ENCODE data around the gene UBA52.
"Not testable (repeated sequence)": the region's sequence is repeated elsewhere in the genome, so short reads cannot be mapped to it uniquely, and the experiment has no call there.

UBA52 gene

DNA sequence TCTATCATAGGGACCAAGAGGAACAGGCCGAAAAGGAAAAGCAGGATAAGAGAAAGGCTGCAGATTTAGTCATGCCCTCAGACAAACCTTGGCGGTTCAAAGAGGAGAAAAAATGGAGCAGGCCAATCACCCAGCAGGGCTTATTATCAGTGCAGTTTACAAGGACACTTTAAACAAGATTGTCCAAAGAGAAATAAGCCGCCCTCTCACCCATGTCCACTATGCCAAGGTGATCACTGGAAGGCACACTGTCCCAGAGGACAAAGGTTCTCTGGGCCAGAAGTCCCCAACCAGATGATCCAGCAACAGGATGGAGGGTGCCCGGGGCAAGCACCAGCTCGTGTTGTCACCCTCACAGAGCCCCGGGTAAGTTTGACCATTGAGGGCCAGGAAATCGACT, 8.7 kb downstream of the UBA52 start:
- Mint-ChIP-seq H3K4me3 (no peak overlapping the region), H3K9me3 (no peaks in the 10 kb centered on the region), H3K27me3 (no peaks in the 10 kb centered on the region), H3K4me1 (peaks cover 18% of the 10 kb centered on the region), H3K27ac (no peak overlapping the region)
- DNase-seq (no peak), ATAC-seq (no peak)

DNA sequence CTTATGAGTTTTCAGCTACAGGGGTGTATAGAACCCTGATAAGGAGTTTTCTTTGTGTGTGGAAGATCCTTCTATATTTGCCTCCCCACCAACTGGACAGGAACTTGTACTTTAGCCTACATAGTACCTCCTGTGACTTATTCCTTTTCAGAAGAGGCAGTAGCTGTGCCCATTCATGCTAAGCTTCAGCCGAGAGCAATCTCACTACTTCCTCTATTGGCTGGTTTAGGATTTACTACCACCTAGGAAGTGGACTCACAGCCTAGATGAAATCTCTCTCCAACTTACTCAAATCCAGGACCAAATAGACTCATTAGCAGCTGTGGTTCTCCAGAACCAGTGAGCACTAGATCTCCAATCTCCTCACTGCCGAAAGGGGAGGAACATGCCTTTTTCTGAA, 14.6 kb downstream of the UBA52 start:
- H3K4me1 Mint-ChIP-seq = peaks cover 48% of the 10 kb centered on the region
- DNase-seq (no peak), ATAC-seq (no peak)
- no peaks in the 10 kb centered on the region for H3K9me3 Mint-ChIP-seq
- no peaks in the 10 kb centered on the region for H3K27me3 Mint-ChIP-seq
- H3K4me3 Mint-ChIP-seq = no peak overlapping the region
- no peak overlapping the region for H3K27ac Mint-ChIP-seq

DNA sequence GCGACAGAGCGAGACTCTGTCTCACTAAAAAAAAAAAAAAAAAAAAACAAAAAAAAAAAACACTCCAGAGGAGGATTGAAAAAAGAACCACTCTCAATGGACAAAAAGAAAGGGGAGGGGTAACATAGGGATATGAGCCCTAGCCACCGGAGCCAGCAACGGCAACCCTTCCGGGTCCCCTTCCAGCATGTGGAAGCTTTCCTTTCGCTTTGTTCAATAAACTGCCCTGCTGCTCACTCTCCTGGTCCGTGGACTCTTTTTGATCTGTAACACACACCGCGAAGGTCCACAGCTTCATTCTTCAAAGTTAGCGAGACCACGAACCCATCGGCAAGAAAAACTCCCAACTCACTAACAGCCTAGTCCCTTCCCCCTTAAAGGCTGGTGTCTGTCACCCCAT, 15.9 kb downstream of the UBA52 start:
- DNase-seq (no peak), ATAC-seq (no peak)
- Mint-ChIP-seq H3K9me3 (no peaks in the 10 kb centered on the region), H3K4me3 (peak overlapping the region; percentile 91 to 95), H3K27ac (no peak overlapping the region), H3K27me3 (no peaks in the 10 kb centered on the region), H3K4me1 (peaks cover 53% of the 10 kb centered on the region)

DNA sequence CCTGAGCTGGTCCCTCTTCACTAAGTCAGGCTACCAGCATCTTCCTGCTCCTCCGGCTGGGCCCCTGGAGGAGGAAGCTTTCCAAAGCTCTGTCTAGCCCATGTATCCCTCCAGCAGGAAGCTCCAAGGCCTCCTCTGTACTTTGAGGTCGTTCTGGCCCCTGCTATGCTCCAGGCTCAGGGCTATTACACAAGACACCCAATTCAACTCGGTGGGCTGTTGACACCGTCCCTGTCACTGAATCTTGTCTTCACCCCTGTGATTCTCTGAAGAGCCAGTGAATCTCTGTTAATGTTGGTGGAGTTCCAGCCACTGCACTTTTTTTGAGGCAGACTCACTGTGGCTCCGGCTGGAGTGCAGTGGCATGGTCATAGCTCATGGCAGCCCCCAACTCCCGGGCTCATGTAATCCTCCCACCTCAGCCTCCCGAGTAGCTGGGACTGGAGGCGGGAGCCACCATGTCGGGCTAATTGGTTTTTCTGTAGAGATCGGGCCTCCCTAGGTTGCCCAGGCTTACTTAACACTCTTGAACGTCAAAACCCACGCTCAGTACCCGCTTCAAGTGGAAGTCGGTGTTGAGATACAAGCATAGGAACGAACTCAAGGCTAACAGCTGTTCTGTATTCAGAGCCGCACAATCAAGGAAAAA, 16.4 kb downstream of the UBA52 start:
- no peaks in the 10 kb centered on the region for H3K27me3 Mint-ChIP-seq
- no peaks in the 10 kb centered on the region for H3K9me3 Mint-ChIP-seq
- peak overlapping the region; percentile 91 to 95 for H3K4me3 Mint-ChIP-seq
- peak; percentile 27 for ATAC-seq
- no peak for DNase-seq
- peaks cover 54% of the 10 kb centered on the region for H3K4me1 Mint-ChIP-seq
- peak overlapping the region; percentile 79 to 94 for H3K27ac Mint-ChIP-seq

DNA sequence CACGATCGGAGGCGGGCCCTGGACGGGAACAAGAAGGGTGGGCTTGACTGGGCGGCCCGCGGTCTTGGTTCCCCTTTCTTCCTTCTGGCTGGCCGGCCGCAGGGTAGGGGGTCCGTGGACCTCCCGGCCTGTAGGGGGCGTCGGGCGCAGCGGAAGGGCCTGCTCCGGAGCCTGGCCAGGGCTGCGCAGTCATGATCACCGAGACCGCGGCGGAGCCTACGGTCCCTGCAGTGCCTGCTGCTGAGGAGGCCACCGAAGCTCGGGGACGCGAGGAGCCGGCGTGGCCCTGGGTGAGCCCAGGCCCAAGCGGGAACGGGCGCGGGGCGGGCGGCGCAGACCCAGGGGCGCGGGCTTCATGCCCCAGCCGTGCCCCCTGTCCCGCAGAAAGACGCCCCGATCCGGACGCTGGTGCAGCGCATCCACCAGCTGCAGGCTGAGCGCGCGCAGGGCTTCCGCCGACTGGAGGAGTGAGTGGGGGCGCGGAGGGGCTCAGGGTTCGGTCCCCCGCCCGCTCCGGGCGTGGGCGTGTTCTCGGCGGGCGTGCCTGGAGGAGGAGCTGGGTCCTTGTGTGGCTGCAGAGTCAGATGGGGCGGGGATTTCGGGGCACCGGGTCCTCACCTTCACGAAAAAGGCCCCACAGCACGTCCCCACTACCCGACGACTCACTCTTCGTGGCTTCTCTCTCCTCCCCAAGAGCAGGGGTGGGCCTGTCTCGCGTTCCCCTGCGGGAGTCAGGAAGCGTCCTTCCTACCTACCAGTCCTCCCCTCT, 17.1 kb downstream of the UBA52 start, which contains the start of gene REX1BD:
TSS of gene REX1BD (plus strand) at position 188 of the 769 bp plus-strand sequence. CDS start at position 192, 4 bp downstream.
- no peaks in the 10 kb centered on the region for H3K9me3 Mint-ChIP-seq
- peak within 1 kb of the TSS; percentile 90 to 98 for H3K27ac Mint-ChIP-seq
- peak within 1 kb of the TSS; percentile 91 to 95 for H3K4me3 Mint-ChIP-seq
- DNase-seq (peak; percentile 89 to 91), ATAC-seq (peak; percentile 86)
- H3K27me3 Mint-ChIP-seq = no peaks in the 10 kb centered on the region
- H3K4me1 Mint-ChIP-seq = peaks cover 61% of the 10 kb centered on the region

DNA sequence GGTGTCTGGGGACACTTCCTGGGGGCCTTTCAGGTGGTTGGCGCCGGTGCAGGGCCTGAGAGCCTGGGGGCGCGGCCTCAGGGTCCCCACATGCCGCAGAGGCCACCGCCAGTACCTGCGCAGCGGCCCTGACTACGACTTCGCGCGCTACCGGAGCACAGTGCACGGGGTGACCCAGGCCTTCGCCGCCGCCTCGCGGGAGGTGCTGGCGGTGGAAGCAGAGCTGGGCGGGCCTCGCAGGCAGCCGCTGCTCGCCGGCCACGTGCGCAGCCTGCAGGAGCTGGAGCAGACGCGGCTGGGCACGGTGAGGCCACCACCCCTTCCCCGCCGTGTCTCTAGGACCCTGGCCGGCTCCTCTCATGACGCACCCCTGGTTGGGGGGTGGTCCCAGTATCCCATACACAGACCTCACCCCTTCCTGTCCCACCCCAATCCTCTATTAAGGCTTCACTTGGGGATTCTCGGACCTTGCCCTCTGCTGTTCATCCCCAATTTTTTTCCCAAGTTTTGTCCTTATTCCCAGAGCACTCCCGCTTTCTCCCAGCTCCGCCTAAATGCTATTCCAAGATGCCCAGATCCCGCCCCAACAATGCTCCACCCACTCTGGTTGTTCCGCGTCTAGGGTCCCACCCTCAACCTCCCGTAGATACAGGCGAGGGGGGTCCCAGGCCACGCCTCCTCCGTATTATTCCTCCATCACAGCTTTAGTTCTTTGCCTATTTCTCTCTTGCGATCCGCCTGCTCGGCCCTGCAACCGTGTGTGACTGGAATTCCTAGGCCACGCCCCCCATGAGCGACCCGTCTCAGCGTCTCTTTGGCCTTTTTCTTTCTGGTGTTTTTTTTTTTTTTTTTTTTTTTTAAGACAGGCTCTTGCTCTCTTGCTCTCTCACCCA, 18.0 kb downstream of the UBA52 start:
- Mint-ChIP-seq H3K4me1 (peaks cover 69% of the 10 kb centered on the region), H3K27ac (peak overlapping the region; percentile 90 to 98), H3K9me3 (no peaks in the 10 kb centered on the region), H3K4me3 (peak overlapping the region; percentile 91 to 95), H3K27me3 (peaks cover 3% of the 10 kb centered on the region)
- ATAC-seq (peak; percentile 79), DNase-seq (peak; percentile 84 to 86)

DNA sequence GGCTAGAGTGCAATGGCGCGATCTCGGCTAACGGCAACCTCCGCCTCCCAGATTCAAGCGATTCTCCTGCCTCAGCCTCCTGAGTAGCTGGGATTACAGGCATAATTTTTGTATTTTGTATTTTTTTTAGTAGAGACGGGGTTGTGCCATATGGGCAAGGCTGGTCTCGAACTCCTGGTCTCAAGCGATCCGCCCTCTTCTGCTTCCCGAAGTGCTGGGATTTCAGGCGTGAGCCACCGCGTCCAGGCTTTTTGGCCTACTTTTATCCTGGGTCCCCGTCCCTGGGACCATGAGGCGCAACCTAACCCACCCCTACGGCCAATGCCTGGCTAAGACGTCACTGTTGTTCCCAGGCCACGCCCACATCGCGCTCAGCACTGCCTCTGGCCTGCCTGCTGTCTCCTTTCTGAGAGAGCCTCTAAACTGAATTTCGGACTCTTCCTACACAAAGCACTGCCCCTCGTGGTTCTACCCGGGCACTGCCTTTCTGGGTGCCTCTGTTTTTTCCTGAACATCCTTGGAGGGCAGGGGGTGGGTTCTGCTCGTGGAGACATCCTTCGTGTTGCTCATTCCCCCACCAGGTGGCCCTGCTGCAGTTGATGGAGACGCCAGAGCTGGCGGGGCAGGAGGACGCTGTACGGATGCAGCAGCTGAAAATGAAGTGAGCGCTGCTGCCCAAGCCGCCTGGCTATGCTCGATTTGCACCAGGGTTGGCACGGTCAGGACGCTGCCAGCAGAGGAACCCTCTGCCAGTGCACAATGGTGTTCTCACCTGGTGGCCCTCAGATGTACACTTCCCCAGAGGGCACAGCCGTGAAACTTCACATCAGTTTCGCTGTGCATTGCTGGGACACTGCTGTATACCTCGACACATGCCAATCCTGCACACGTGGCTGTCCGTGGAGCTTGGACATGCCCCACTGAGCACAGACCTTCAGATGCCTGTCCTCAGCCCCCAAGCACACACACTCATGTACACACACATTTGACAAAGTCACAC, 18.9 kb downstream of the UBA52 start:
- DNase-seq (peak in 1 of 2 donors; percentile 38), ATAC-seq (no peak)
- Mint-ChIP-seq H3K4me3 (peak overlapping the region; percentile 91 to 95), H3K27me3 (peaks cover 12% of the 10 kb centered on the region), H3K9me3 (no peaks in the 10 kb centered on the region), H3K27ac (peak overlapping the region in 1 of 2 donors; percentile 53), H3K4me1 (peaks cover 73% of the 10 kb centered on the region)

DNA sequence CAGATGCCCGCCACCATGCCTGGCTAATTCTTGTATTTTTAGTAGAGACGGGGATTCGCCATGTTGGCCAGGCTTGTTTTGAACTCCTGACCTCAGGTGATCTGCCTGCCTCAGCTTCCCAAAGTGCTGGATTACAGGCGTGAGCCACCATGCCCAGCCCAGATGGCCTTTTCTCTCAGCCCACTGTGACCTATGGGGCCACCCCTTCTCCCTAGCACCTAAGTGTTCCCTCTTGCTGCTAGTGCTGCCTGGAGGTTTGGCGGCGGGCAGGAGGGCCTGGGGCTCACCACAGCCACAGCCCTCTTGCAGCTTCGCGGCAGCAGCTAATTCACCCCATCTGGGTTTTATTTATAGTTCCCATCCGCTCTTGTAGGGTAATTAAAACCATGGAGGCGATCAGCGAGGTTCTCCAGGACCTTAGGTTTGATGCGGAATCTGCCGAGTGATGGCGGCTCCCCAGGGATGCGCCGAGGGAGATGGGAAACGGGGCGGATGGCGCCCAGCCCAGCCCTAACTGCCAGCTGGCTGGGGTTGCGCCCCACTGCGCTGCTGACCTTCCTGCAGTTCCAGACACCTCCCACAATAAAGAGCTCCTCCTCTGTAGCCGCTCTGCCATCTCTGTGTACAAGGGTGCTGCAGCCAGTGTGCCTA, 20.2 kb downstream of the UBA52 start:
- no peak for DNase-seq
- H3K27me3 Mint-ChIP-seq = peaks cover 25% of the 10 kb centered on the region
- no peak for ATAC-seq

DNA sequence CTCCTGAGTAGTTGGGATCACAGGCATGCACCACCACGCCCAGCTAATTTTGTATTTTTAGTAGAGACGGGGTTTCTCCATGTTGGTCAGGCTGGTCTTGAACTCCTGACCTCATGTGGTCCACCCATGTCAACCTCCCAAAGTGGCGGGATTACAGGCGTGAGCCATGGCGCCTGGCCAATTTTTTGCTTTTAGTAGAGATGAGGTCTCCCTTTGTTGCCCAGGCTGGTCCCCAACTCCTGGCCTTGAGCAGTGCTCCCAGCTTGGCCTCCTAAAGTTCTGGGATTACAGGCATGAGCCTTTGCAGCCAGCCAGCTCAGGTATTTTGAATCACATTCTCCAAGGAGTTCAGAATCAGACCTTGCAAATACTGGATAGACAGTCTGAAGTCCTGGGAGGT, 21.1 kb downstream of the UBA52 start:
- not testable (repeated sequence) for H3K27ac Mint-ChIP-seq, H3K4me3 Mint-ChIP-seq, DNase-seq, ATAC-seq, H3K9me3 Mint-ChIP-seq
- Mint-ChIP-seq H3K27me3 (peaks cover 28% of the 10 kb centered on the region), H3K4me1 (peaks cover 76% of the 10 kb centered on the region)

More for the DNA sequence above, 20.2 kb downstream of the UBA52 start:
- H3K27ac Mint-ChIP-seq = no peak overlapping the region
- H3K4me1 Mint-ChIP-seq = peaks cover 79% of the 10 kb centered on the region
- no peak overlapping the region for H3K4me3 Mint-ChIP-seq
- no peaks in the 10 kb centered on the region for H3K9me3 Mint-ChIP-seq

DNA sequence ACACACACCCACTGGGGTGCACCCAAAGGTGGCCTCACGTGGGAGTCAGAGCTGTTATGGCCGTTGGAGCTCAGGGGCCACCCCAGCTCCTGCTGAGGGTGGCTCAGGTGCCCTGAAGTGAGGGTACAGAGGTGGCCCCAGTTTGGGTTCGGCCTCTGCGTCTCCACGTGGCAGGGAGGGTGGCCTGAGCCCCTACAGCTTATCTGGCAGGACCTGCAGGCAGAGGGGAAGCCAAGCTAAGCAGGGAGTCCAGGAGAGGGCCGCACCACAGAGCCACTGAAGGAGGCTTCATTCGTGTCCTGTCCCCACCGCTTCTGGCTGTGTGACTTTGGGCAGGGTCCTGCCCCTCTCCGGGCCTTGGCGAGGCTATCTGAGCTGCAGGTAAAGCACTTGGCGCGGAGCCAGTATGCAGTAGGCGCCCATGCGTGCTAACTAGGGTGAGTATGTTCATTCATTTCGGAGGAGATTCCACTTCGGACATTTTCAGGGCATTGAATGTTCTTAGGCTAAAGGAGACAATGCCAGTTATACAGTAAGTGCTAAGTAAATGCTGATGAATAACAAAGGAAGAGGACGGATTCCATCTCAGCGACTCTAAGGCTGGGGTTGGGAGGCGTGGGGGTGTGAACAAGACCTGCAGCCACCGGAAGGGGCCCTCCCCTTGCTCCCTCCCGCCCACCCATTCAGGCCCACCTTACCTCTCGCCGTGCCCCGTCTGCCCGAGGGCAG, 21.9 kb downstream of the UBA52 start:
- no peaks in the 10 kb centered on the region for H3K9me3 Mint-ChIP-seq
- H3K27ac Mint-ChIP-seq = no peak overlapping the region
- ATAC-seq (no peak), DNase-seq (peak in 1 of 2 donors; percentile 30)
- H3K27me3 Mint-ChIP-seq = peaks cover 36% of the 10 kb centered on the region
- H3K4me3 Mint-ChIP-seq = peak overlapping the region; percentile 47 to 83
- peaks cover 72% of the 10 kb centered on the region for H3K4me1 Mint-ChIP-seq

DNA sequence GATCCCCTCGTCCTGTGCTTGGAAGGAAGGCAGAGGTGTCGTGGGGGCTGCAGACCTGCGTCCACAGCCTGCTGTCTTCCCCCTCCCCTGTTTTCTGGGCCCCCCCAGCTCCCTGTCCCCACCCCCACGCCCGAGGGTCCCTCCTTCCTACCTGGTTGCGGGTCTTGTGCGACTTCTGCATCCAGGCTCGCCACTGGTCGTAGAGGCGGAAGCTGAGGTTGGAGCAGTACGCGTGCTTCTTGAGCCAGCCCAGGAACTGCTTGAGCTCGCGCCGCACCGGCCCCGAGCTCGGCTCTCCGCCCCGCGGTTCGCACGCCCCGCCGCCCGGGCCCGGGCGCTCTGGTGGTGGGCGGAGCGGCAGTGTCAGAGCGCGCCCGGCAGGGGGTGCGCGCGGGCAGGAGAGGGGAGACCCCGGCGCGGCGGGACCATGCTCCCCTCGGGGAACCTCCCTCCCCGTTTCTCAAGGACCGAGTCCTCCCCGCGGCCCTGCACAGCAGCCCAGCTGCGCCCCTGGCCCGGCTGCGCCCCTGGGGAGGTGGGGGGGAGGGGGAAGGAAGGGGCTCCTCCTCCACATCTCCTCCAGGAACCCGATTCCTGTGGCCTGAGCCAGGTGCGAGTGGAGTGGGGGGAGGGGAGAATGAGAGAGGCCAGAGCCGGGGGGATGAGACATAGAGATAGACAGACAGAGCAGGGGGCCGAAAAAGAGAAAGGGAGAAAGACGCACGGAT, 22.6 kb downstream of the UBA52 start:
- Mint-ChIP-seq H3K4me3 (peak overlapping the region; percentile 83 to 91), H3K27ac (peak overlapping the region; percentile 90 to 93), H3K9me3 (no peaks in the 10 kb centered on the region), H3K4me1 (peaks cover 71% of the 10 kb centered on the region), H3K27me3 (peaks cover 43% of the 10 kb centered on the region)
- peak; percentile 75 to 81 for DNase-seq
- peak; percentile 71 for ATAC-seq

DNA sequence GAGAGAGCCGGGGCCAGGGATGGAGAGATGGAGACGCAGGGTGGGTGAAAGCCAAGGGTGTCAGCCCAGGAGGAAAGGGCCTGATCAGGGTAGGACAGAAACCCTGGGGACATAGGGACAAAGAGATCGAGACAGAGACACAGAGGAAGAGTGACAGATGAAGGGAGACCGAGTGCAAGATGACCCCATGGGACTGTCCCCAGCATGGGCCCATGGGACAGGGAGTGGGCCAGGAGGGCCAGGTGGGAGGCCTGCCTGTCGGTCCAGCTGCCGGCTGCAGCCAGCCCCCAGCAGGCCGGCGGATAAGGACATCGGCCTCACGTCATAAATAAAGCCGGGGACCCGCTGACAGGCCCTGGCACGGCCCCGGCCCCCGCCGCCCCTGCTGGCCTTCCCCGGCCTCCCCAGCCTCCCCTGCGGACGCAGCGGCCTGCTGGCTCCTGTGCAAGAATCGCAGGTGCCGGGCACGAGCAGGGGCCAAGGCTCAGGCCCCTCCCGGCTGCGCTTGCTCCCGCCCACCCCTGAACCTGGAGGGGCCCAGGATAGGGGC, 23.2 kb downstream of the UBA52 start:
- H3K9me3 Mint-ChIP-seq = no peaks in the 10 kb centered on the region
- ATAC-seq (peak; percentile 18), DNase-seq (no peak)
- peak overlapping the region; percentile 90 to 93 for H3K27ac Mint-ChIP-seq
- H3K4me3 Mint-ChIP-seq = peak overlapping the region; percentile 83 to 91
- H3K4me1 Mint-ChIP-seq = peaks cover 64% of the 10 kb centered on the region
- peaks cover 50% of the 10 kb centered on the region for H3K27me3 Mint-ChIP-seq

DNA sequence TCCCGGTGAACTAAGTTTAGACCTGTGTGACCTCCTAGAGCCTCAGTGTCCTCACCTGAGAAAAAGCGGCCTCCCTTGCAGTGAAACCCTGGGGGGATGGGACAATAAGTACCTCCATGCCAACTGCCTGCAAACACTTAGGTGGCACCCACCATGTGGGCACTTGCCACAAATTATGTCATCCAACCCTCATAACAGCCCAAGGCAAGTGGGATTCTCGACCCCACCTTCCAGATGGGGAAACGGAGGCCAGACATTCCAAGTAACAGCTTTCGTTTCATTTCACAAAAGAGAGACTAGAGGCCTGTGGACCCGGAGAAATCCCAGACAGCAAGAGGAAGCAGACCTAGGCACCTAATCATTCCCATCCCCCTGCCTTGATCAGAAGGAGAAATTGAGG, 23.8 kb downstream of the UBA52 start:
- Mint-ChIP-seq H3K4me3 (peak overlapping the region; percentile 47 to 67), H3K27me3 (peaks cover 52% of the 10 kb centered on the region), H3K4me1 (peaks cover 58% of the 10 kb centered on the region), H3K27ac (no peak overlapping the region), H3K9me3 (no peaks in the 10 kb centered on the region)
- no peak for ATAC-seq
- no peak for DNase-seq
